Esophagus muscularis mucosa (tissue), 4 donors: ENCODE measurements around the gene CDK5RAP2. TPM values are rescaled to one million over a fixed set of nuclear protein-coding genes. Genes with fewer than 3 reads are reported as not detected.
A peak's percentile ranks its signal among the peaks of the same experiment; 100 is the strongest.

Experiments used
- DNase-seq: peaks from one replicate; pipeline ENCODE4 v3.0.0-alpha.2; 2017; ENCODE audit errors: extremely low spot score
- H3K27ac ChIP-seq, 4 donors: fragments of 200-600 bp; sonication (generic); replicated peaks in 1 of 4; 1 replicate in 3 of 4; 2 replicates in 1 of 4; pipeline ENCODE4 v1.5.1; 2016 to 2019; ENCODE audit warnings: mild to moderate bottlenecking in 1 of 4
- H3K27me3 ChIP-seq, 4 donors: fragments of 200-600 bp; sonication (generic); one replicate each; pipeline versions ENCODE4 v1.5.1 to v1.6.0; 2016 to 2019
- H3K36me3 ChIP-seq, 4 donors: fragments of 200-600 bp; sonication (generic); one replicate each; pipeline ENCODE4 v1.5.1; 2016 to 2019
- H3K4me1 ChIP-seq, 4 donors: fragments of 200-600 bp; sonication (generic); one replicate each; pipeline ENCODE4 v1.5.1; 2016 to 2019
- H3K4me3 ChIP-seq, 4 donors: fragments of 200-600 bp; sonication (generic); 1 replicate in 2 of 4; 2 replicates in 2 of 4; pipeline ENCODE4 v1.5.1; 2016 to 2019; ENCODE audit warnings: mild to moderate bottlenecking in 4 of 4, moderate library complexity in 1 of 4
- H3K9me3 ChIP-seq, 4 donors: fragments of 200-600 bp; sonication (generic); 1 replicate in 3 of 4; 2 replicates in 1 of 4; pipeline ENCODE4 v1.5.1; 2016 to 2019
- CTCF ChIP-seq, 3 experiments: fragments of 200-600 bp in 2 of 3; fragments of 450-650 bp in 1 of 3; sonication (generic) in 2 of 3; IDR thresholded peaks; one replicate each; pipeline ENCODE4 v1.5.1; 2017 to 2019; ENCODE audit warnings: antibody characterized with exemption in 3 of 3, mild to moderate bottlenecking in 2 of 3, moderate library complexity in 1 of 3
- EP300 ChIP-seq: sonication (generic); formaldehyde crosslinking; IDR thresholded peaks from one replicate; pipeline ENCODE4 v1.6.1; 2017; ENCODE audit warnings: antibody characterized with exemption
- POLR2A ChIP-seq: fragments of 450-650 bp; IDR thresholded peaks from one replicate; pipeline ENCODE4 v1.6.1; 2017; ENCODE audit warnings: antibody characterized with exemption, moderate library complexity, mild to moderate bottlenecking, low read depth
- POLR2AphosphoS5 ChIP-seq, 2 donors: sonication (generic); formaldehyde crosslinking; IDR thresholded peaks; one replicate each; pipeline ENCODE4 v1.6.1; 2017; ENCODE audit warnings: antibody characterized with exemption in 2 of 2
- WGBS: methylation state at CpG from one replicate; pipeline ENCODE4 v1.1.5; 2018; 5-methylcytosine and 5-hydroxymethylcytosine counted together
- intact Hi-C: fragments of 100-400 bp; cut with DNase I; formaldehyde crosslinking; loops from one replicate; pipeline ENCODE4 v1.15.1; 2023
- total RNA-seq, 4 donors: library from RNA; depleted of rRNA; stranded (reverse); fragments of >200 nt; gene quantifications; one replicate each; pipeline versions ENCODE4 v1.1.0 to v1.2.1, GENCODE V29; 2016

The CDK5RAP2 gene
- total RNA-seq, 4 donors from 2014 or later: 34.6 to 38.6 (median 36.7) TPM

DNA sequence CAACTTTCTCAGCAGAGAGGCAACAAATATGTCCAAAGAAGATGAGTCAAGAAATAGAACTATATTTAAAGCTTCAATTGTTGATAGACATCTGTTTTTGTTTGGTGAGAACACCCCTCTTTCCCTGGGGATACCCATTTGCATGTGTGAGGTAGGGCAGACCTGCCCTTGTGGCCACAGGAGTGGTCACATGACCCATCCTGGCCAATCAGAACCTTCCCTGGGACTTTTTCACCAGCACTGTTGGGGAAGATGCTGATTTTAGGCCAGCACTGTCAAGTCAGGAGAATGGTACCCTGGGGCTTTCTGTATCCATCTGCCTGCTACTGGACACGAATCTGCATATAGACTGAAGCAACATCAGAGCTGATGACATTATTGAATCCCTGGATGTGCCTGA is 211.2 kb downstream of the CDK5RAP2 start:
- no peak for DNase-seq
- Histone ChIP-seq H3K4me3 (no peak overlapping the region), H3K36me3 (no peaks in the 10 kb centered on the region), H3K4me1 (peaks cover 0 to 9% (median 4%) of the 10 kb centered on the region in 4 donors), H3K27me3 (no peaks in the 10 kb centered on the region), H3K9me3 (peaks cover 0 to 4% (median 0%) of the 10 kb centered on the region in 4 donors), H3K27ac (no peak overlapping the region)
- intact Hi-C loops: no loop called here
- WGBS: 88% methylated on average over 1 of the region's 1 CpG
- TF ChIP-seq POLR2AphosphoS5 (IDR thresholded peaks at IDR 0.05): no peak
- TF ChIP-seq POLR2A: no peak
- no peak for TF ChIP-seq CTCF (IDR thresholded peaks at IDR 0.05)
- no peak for TF ChIP-seq EP300

- no peak for DNase-seq
- H3K9me3 ChIP-seq: no peaks in the 10 kb centered on the region
- H3K4me1 ChIP-seq: peaks cover 0 to 9% (median 4%) of the 10 kb centered on the region in 4 donors
- no peaks in the 10 kb centered on the region for H3K27me3 ChIP-seq
- H3K27ac ChIP-seq: no peak overlapping the region
- TF ChIP-seq EP300 (no peak), POLR2AphosphoS5 (IDR thresholded peaks at IDR 0.05) (peak; percentile 9 to 41), POLR2A (no peak), CTCF (IDR thresholded peaks at IDR 0.05) (peak in 1 of 3 experiments; percentile 38)
- intact Hi-C loops: no loop called here
- no peak overlapping the region for H3K4me3 ChIP-seq
- H3K36me3 ChIP-seq: no peaks in the 10 kb centered on the region
- 28% methylated on average over 4 of the region's 4 CpGs for WGBS
These were observed 213.3 kb downstream of the CDK5RAP2 start for GRCh38 chr9:120366644-120367019.

- H3K27me3 ChIP-seq: no peaks in the 10 kb centered on the region
- peaks cover 0 to 9% (median 4%) of the 10 kb centered on the region in 4 donors for H3K4me1 ChIP-seq
- WGBS: 86% methylated on average over 1 of the region's 1 CpG
- H3K9me3 ChIP-seq: no peaks in the 10 kb centered on the region
- no peak overlapping the region for H3K4me3 ChIP-seq
- no peak for DNase-seq
- no peak for TF ChIP-seq CTCF (IDR thresholded peaks at IDR 0.05)
- TF ChIP-seq EP300: no peak
- no peak for TF ChIP-seq POLR2AphosphoS5 (IDR thresholded peaks at IDR 0.05)
- no peak for TF ChIP-seq POLR2A
- intact Hi-C loops: no loop called here
- no peak overlapping the region for H3K27ac ChIP-seq
- no peaks in the 10 kb centered on the region for H3K36me3 ChIP-seq
These were observed 214.6 kb downstream of the CDK5RAP2 start for GRCh38 chr9:120365386-120365785.

GRCh38 chr9:120363697-120364096 is 216.3 kb downstream of the CDK5RAP2 start:
- no peak for DNase-seq
- Histone ChIP-seq H3K36me3 (no peaks in the 10 kb centered on the region), H3K4me3 (no peak overlapping the region), H3K27me3 (no peaks in the 10 kb centered on the region), H3K9me3 (no peaks in the 10 kb centered on the region), H3K27ac (no peak overlapping the region), H3K4me1 (peaks cover 0 to 9% (median 4%) of the 10 kb centered on the region in 4 donors)
- TF ChIP-seq CTCF (IDR thresholded peaks at IDR 0.05): no peak
- no peak for TF ChIP-seq EP300
- no peak for TF ChIP-seq POLR2A
- no peak for TF ChIP-seq POLR2AphosphoS5 (IDR thresholded peaks at IDR 0.05)
- intact Hi-C loops: no loop called here
- 56% methylated on average over 2 of the region's 2 CpGs for WGBS

GRCh38 chr9:120362446-120362845 is 217.5 kb downstream of the CDK5RAP2 start:
- H3K27ac ChIP-seq: no peak overlapping the region
- H3K9me3 ChIP-seq: no peaks in the 10 kb centered on the region
- intact Hi-C loops: no loop called here
- WGBS: 63% methylated on average over 3 of the region's 3 CpGs
- no peak for DNase-seq
- H3K36me3 ChIP-seq: no peaks in the 10 kb centered on the region
- no peak overlapping the region for H3K4me3 ChIP-seq
- H3K4me1 ChIP-seq: peaks cover 0 to 9% (median 4%) of the 10 kb centered on the region in 4 donors
- TF ChIP-seq EP300 (no peak), POLR2AphosphoS5 (IDR thresholded peaks at IDR 0.05) (no peak), POLR2A (no peak), CTCF (IDR thresholded peaks at IDR 0.05) (no peak)
- H3K27me3 ChIP-seq: no peaks in the 10 kb centered on the region
